Measurements from ENCODE around the gene CDK13. TPM values are rescaled to one million over a fixed set of nuclear protein-coding genes. Genes with fewer than 3 reads are reported as not detected.

The CDK13 gene
- total and polyA plus RNA-seq, 9 of the 15 experiments (the other 6 are each of a cell fraction or from before 2014, with no cell fraction given) = 9.8 to 46.1 (median 32.4) TPM

DNA sequence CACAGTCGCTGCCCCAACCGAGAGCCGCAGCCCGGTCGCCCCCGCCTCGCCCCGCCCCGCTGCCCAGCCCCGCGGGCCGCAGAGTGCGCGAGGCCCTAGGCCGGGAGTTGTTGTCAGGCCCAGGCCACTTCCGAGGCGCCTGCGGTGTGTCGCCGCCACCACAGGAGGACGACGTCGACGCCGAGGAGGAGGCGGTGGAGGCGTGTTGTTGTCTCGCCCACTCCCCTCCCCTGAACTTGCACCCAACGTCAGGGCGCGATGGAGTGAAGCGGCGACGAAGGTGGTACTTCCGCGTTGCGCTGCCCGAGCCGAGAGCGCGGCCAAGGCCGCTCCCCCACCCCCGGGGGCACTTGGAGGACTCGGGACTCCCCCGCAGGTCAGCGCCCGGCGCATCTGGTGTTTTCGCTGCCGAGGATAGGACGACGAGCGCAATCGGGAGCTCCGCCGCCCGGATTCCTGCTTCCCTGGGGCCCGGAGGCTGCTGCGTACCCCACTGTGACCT, at the start of gene CDK13 (continued):
- TF ChIP-seq, protein P1, sequence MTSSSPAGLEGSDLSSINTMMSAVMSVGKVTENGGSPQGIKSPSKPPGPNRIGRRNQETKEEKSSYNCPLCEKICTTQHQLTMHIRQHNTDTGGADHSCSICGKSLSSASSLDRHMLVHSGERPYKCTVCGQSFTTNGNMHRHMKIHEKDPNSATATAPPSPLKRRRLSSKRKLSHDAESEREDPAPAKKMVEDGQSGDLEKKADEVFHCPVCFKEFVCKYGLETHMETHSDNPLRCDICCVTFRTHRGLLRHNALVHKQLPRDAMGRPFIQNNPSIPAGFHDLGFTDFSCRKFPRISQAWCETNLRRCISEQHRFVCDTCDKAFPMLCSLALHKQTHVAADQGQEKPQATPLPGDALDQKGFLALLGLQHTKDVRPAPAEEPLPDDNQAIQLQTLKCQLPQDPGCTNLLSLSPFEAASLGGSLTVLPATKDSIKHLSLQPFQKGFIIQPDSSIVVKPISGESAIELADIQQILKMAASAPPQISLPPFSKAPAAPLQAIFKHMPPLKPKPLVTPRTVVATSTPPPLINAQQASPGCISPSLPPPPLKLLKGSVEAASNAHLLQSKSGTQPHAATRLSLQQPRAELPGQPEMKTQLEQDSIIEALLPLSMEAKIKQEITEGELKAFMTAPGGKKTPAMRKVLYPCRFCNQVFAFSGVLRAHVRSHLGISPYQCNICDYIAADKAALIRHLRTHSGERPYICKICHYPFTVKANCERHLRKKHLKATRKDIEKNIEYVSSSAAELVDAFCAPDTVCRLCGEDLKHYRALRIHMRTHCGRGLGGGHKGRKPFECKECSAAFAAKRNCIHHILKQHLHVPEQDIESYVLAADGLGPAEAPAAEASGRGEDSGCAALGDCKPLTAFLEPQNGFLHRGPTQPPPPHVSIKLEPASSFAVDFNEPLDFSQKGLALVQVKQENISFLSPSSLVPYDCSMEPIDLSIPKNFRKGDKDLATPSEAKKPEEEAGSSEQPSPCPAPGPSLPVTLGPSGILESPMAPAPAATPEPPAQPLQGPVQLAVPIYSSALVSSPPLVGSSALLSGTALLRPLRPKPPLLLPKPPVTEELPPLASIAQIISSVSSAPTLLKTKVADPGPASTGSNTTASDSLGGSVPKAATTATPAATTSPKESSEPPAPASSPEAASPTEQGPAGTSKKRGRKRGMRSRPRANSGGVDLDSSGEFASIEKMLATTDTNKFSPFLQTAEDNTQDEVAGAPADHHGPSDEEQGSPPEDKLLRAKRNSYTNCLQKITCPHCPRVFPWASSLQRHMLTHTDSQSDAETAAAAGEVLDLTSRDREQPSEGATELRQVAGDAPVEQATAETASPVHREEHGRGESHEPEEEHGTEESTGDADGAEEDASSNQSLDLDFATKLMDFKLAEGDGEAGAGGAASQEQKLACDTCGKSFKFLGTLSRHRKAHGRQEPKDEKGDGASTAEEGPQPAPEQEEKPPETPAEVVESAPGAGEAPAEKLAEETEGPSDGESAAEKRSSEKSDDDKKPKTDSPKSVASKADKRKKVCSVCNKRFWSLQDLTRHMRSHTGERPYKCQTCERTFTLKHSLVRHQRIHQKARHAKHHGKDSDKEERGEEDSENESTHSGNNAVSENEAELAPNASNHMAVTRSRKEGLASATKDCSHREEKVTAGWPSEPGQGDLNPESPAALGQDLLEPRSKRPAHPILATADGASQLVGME (CRISPR knock-in tag; IDR thresholded peaks at IDR 0.05) = 0 out of 2 replicates have a peak, but pooled peaks have one; percentile 34
- TF ChIP-seq, protein P2, sequence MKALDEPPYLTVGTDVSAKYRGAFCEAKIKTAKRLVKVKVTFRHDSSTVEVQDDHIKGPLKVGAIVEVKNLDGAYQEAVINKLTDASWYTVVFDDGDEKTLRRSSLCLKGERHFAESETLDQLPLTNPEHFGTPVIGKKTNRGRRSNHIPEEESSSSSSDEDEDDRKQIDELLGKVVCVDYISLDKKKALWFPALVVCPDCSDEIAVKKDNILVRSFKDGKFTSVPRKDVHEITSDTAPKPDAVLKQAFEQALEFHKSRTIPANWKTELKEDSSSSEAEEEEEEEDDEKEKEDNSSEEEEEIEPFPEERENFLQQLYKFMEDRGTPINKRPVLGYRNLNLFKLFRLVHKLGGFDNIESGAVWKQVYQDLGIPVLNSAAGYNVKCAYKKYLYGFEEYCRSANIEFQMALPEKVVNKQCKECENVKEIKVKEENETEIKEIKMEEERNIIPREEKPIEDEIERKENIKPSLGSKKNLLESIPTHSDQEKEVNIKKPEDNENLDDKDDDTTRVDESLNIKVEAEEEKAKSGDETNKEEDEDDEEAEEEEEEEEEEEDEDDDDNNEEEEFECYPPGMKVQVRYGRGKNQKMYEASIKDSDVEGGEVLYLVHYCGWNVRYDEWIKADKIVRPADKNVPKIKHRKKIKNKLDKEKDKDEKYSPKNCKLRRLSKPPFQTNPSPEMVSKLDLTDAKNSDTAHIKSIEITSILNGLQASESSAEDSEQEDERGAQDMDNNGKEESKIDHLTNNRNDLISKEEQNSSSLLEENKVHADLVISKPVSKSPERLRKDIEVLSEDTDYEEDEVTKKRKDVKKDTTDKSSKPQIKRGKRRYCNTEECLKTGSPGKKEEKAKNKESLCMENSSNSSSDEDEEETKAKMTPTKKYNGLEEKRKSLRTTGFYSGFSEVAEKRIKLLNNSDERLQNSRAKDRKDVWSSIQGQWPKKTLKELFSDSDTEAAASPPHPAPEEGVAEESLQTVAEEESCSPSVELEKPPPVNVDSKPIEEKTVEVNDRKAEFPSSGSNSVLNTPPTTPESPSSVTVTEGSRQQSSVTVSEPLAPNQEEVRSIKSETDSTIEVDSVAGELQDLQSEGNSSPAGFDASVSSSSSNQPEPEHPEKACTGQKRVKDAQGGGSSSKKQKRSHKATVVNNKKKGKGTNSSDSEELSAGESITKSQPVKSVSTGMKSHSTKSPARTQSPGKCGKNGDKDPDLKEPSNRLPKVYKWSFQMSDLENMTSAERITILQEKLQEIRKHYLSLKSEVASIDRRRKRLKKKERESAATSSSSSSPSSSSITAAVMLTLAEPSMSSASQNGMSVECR (CRISPR knock-in tag; IDR thresholded peaks at IDR 0.05) = peak; percentile 46; the same call in 1 of the 2 replicates
- 0 out of 2 replicates have a peak, but pooled peaks have one; percentile 1 for TF ChIP-seq KLF16 (IDR thresholded peaks at IDR 0.05)
- TF ChIP-seq, protein P3, sequence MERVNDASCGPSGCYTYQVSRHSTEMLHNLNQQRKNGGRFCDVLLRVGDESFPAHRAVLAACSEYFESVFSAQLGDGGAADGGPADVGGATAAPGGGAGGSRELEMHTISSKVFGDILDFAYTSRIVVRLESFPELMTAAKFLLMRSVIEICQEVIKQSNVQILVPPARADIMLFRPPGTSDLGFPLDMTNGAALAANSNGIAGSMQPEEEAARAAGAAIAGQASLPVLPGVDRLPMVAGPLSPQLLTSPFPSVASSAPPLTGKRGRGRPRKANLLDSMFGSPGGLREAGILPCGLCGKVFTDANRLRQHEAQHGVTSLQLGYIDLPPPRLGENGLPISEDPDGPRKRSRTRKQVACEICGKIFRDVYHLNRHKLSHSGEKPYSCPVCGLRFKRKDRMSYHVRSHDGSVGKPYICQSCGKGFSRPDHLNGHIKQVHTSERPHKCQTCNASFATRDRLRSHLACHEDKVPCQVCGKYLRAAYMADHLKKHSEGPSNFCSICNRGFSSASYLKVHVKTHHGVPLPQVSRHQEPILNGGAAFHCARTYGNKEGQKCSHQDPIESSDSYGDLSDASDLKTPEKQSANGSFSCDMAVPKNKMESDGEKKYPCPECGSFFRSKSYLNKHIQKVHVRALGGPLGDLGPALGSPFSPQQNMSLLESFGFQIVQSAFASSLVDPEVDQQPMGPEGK (CRISPR knock-in tag; IDR thresholded peaks at IDR 0.05; ENCODE audit: borderline replicate concordance) = no peak
- TF ChIP-seq KDM5B (IDR thresholded peaks at IDR 0.05; ENCODE audit: insufficient replicate concordance, low read depth, low read length) = peak; percentile 70
- TF ChIP-seq BRD4 (IDR thresholded peaks at IDR 0.05) = no peak
- TF ChIP-seq, protein P4, sequence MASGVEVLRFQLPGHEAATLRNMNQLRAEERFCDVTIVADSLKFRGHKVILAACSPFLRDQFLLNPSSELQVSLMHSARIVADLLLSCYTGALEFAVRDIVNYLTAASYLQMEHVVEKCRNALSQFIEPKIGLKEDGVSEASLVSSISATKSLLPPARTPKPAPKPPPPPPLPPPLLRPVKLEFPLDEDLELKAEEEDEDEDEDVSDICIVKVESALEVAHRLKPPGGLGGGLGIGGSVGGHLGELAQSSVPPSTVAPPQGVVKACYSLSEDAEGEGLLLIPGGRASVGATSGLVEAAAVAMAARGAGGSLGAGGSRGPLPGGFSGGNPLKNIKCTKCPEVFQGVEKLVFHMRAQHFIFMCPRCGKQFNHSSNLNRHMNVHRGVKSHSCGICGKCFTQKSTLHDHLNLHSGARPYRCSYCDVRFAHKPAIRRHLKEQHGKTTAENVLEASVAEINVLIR (CRISPR knock-in tag; IDR thresholded peaks at IDR 0.05) = no peak
- TF ChIP-seq SAP30 (IDR thresholded peaks at IDR 0.05; ENCODE audit: borderline replicate concordance, insufficient read depth, low read depth, low read length, poor library complexity, severe bottlenecking) = peak; percentile 56
- TF ChIP-seq ZFP1 (CRISPR knock-in tag; IDR thresholded peaks at IDR 0.05) = no peak
- TF ChIP-seq HNRNPLL (IDR thresholded peaks at IDR 0.05; ENCODE audit: low read depth, low read length, poor library complexity, severe bottlenecking) = no peak
- no peak for TF ChIP-seq OTX1 (CRISPR knock-in tag; IDR thresholded peaks at IDR 0.05)
- TF ChIP-seq CBX3 (IDR thresholded peaks at IDR 0.05; ENCODE audit: borderline replicate concordance in 1 of 2, low read length in 2 of 2) = peak in 1 of 2 experiments; percentile 31; a peak in 1 of 3 replicates
